GM10248 (cell line): ENCODE results near the gene SNX19.
"Not testable (repeated sequence)": the region's sequence is repeated elsewhere in the genome, so short reads cannot be mapped to it uniquely, and the experiment has no call there.

Source experiments
- CTCF ChIA-PET: fragments of 300-600 bp; sonication (Branson Sonifier 250); formaldehyde crosslinking; extraction: SDS; loops from one replicate; lab custom pipeline; 2021; ENCODE audit warnings: antibody characterized with exemption; lab: Yijun Ruan, JAX
- POLR2A ChIA-PET: fragments of 350-650 bp; sonication (Branson Sonifier 250); formaldehyde crosslinking; extraction: SDS; loops from one replicate; lab custom pipeline; 2020; ENCODE audit warnings: antibody characterized with exemption; lab: Yijun Ruan, JAX
- DNase-seq: peaks from one replicate; pipeline ENCODE4 v3.0.0; 2012; ENCODE audit errors: extremely low spot score
- CTCF ChIP-seq: IDR thresholded peaks from 2 replicates; pipeline ENCODE4 v1.5.1; 2012; ENCODE audit warnings: mild to moderate bottlenecking, low read depth; ENCODE audit errors: extremely low read depth, missing control alignments, control extremely low read depth

The SNX19 gene

GRCh38 chr11:130865774-130866114, 50.5 kb downstream of the SNX19 start:
- DNase-seq: no peak
- TF ChIP-seq CTCF: no peak
- ChIA-PET POLR2A (no interaction called here), CTCF (interaction anchor here (17.6 kb wide), 1 partner anchor 429 kb away, joined by 447 read pairs; the partner anchor contains the start of gene ADAMTS8)

- DNase-seq: no peak
- TF ChIP-seq CTCF: no peak
- POLR2A ChIA-PET: no interaction called here
Observed at GRCh38 chr11:130865091-130865773, 51.0 kb downstream of the SNX19 start.

GRCh38 chr11:130861902-130862860, 54.1 kb downstream of the SNX19 start:
- peak; percentile 100 for TF ChIP-seq CTCF
- CTCF ChIA-PET: interaction anchor here (0.7 to 17.6 kb wide), 52 partner anchors 8 to 711 kb away, joined by 3 to 447 read pairs (median 4); partner anchors contain the start of genes ADAMTS8 and SNX19
- POLR2A ChIA-PET: no interaction called here
- peak; percentile 82 for DNase-seq

More at GRCh38 chr11:130865091-130865773, 51.0 kb downstream of the SNX19 start:
- CTCF ChIA-PET: interaction anchor here (7.4 to 17.6 kb wide), 2 partner anchors 32 to 428 kb away, joined by 92 to 447 read pairs; partner anchors contain the start of gene ADAMTS8

- POLR2A ChIA-PET: no interaction called here
- CTCF ChIA-PET: interaction anchor here (0.8 to 17.6 kb wide), 19 partner anchors 9 to 649 kb away, joined by 3 to 447 read pairs (median 9); partner anchors contain the start of gene ADAMTS8
- TF ChIP-seq CTCF: no peak
- no peak for DNase-seq
Observed at GRCh38 chr11:130861283-130861682, 55.0 kb downstream of the SNX19 start.

GRCh38 chr11:130859886-130860285, 56.4 kb downstream of the SNX19 start:
- POLR2A ChIA-PET: no interaction called here
- CTCF ChIA-PET: interaction anchor here (0.8 to 17.6 kb wide), 13 partner anchors 8 to 647 kb away, joined by 3 to 447 read pairs (median 4); partner anchors contain the start of gene ADAMTS8
- DNase-seq: no peak
- no peak for TF ChIP-seq CTCF

GRCh38 chr11:130858215-130858614, 58.1 kb downstream of the SNX19 start:
- no peak for DNase-seq
- POLR2A ChIA-PET: no interaction called here
- no peak for TF ChIP-seq CTCF
- CTCF ChIA-PET: interaction anchor here (1.0 to 17.6 kb wide), 4 partner anchors 9 to 421 kb away, joined by 3 to 447 read pairs (median 48); partner anchors contain the start of gene ADAMTS8

- CTCF ChIA-PET: interaction anchor here (1.8 kb wide), 1 partner anchor 425 kb away, joined by 5 read pairs; no protein-coding TSS in a partner anchor
- POLR2A ChIA-PET, DNase-seq: not testable (repeated sequence)
Observed at GRCh38 chr11:130855707-130856106, 60.6 kb downstream of the SNX19 start.
